ENCODE data around the gene CLDN34.

Gene CLDN34

DNA sequence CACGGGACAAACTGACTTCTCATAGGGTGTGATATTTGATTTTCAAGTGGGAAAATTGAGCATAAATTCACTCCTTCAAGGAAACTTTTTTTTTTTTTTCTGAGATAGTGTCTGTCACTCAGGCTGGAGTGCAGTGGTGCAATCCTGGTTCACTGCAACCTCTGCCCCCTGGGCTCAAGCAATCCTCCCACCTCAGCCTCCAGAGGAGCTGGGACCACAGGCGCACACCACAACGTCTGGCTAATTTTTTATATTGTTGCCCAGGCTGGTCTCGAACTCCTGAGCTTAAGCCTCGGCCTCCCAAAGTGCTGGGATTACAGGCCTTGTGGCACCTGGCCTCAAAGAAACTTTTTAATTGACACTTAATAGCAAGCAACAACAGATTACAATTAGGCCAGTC, 13.8 kb downstream of the CLDN34 start:
- DNase-seq = no peak

DNA sequence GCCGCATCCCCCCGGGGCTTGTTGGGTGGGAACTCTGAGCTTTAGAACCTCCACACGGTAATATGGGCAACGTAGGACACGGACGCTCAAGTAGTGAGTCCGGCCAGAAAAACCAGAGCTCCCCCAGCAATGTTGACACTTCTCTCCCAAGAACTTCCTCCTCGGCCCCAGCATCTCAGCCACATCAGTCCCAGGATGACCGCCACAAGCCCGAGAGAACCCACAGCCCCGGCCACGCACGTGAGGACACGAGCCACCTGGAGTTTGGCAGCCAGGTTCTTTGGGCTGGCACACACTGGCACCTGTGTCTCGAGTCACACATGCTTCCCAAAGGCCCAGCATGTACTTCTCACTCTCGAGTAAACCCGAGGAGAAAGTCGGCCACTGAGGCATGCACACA, 16.3 kb downstream of the CLDN34 start:
- no peak for DNase-seq

DNA sequence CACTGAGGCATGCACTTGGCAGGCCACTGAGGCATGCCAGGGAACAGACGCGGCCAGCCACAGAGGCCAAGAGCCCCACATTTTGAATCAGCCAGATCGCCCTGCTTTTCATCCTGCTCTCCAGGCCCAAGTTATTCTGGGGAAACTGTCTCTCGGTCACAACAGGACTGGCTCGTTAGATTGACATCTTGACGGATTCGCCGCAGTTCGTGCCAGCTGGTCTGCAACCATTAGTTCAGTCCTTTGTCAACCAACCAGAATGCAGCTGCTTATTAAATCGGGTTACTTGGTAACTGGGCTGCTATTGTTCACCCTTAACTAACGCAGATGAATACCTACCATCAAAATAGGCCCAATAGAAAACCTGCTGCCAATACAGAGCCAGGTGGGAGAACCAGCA, 16.7 kb downstream of the CLDN34 start:
- DNase-seq = no peak

- no peak for DNase-seq
Measured at GRCh38 chrX:9988762-9989161, 21.6 kb downstream of the CLDN34 start.

GRCh38 chrX:9992061-9992460, 24.9 kb downstream of the CLDN34 start:
- DNase-seq = no peak

DNA sequence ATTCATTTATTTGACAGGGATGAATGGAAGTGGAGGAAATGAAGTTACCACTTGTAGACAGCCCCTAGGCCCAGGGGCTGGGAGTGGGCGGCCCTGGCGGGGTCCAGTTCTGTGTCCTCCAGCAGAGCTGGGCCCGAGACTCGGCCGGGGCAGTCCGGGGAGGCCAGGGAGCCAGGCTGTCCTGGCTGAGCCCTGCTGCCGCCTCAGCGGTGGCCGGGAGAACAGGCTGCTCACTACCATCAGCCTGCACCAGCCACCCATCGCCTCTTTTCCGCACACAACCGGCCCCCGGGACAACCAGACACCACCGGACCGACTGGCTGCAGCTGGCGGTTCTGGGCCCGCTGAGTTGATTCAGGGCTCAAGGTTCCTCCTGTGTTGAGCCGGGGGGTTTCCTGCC, 25.6 kb downstream of the CLDN34 start:
- no peak for DNase-seq

GRCh38 chrX:9995855-9996339, 28.7 kb downstream of the CLDN34 start:
- peak; percentile 49 for DNase-seq

DNA sequence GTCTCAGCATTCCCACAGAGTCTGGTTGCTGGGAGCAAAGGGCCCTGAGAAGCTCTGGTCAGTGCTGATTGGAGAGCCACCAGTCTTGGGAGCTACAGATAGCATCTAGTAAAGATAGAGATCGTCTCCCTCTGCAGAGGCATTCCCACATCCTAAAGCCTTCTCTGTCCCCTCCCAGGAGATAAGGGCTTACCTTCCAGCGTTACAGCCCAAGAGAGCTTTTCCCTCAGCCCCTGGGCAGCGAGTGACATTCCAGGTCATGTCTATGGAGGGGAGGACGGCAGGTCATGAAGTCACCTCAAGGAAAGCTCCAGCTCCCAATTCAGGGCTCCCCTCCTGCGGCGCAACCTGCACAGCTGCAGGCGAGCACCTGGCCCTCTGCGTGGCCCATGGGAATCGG, 29.9 kb downstream of the CLDN34 start:
- no peak for DNase-seq

DNA sequence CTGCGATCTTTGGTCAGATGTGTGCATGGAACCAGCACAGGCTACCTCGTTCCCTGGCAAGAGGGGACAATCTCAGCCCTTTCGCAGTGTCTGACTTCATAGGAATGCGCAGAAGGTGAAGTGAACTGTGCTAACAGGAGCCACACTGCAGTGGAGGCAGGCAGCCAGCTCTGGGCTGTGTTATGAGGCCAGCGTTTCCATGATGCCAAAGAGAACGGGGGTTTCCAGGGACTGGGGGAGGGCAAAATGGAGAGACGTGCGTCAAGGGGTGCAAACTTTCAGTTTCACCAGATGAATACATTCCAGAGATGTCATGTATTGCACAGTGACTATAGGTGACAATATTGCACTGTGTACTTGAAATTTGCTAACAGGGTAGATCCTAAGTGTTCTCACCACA, 30.4 kb downstream of the CLDN34 start:
- DNase-seq = no peak

- no peak for DNase-seq
Measured at GRCh38 chrX:10001496-10001895, 34.3 kb downstream of the CLDN34 start.

GRCh38 chrX:10004832-10005475, 37.8 kb downstream of the CLDN34 start:
- no peak for DNase-seq

- no peak for DNase-seq
Measured at GRCh38 chrX:10006086-10006485, 38.9 kb downstream of the CLDN34 start.

GRCh38 chrX:10006770-10007169, 39.6 kb downstream of the CLDN34 start:
- DNase-seq = no peak

DNA sequence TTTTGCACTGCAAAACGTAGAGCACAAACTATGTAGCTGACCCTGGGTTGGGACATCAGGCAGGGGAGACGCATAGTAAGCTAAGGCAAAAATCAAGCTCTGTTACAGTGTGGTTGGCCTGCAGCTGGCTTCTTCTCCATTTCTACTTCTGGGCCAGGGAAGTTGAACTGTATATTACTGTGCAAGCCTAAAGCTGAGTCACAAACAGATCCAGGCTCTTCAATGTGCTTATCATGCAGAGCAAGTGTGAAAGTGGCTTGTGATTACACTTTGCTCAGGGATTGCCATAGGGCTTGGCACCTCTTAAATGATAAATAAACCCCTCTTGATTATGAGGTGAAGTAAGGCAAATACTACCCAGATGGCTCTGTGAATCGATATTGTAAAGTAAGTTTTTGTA, 40.5 kb downstream of the CLDN34 start:
- no peak for DNase-seq

DNA sequence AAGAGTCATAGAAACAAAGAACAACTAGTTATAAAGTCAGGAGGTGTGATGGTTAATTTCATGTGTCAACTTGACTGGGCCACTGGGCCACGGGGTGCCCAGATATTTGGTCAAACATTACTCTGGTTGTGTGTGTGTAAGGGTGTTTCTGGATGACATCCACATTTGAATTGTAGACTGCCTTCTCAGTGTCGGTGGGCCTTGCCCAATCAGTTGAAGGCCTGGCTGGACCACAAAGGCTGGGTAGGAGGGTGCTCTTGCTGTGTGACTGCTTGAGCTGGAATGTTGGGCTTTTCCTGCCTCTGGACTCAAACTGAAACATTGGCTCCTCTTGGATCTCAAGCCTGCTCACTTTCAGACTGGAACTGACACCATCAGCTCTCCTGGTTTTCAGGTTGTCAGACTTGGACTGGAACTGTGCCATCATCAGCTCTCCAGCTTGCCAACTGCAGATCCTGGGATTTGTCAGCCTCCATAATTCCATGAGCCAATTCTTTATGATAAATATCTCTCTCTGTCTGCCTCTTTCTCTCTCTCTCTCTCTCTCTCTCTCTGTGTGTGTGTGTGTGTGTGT, 41.4 kb downstream of the CLDN34 start:
- no peak for DNase-seq

DNA sequence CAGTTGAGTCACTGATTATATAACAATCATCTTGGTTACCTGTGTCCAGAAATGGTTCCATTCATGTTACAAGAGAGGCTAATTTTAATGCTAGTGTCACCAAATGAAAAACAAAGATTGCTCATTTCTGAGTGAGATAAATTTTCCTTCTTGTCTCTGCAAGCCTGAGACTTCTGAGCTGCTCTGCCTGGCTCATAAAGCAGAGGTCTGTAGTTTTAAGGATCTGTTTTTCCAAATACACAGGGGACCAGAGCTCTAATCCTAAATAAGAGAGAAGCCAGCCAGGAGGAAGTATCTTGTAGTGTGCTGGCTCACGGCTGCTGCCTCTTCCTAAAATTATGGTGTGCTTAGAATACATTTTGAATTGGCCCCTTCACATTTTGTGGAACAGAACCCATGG, 42.6 kb downstream of the CLDN34 start:
- no peak for DNase-seq

DNA sequence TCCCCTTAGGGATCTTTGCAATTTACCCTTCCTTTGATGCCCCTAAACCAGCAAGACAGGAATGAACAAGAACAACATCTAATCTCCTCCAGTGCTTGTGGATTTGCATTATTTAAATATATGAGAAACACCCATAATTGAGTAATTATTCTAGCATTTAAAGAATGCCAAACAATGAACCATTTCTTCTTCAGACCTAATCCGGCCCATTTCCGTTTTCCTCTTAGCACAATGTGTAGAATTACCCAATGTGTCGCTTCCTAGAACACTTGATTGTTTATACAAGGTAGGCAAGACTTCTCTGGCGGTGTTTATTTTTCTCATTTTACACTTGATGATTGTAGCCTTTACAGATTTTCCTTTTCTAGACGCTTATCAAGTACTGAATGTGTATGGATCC, 43.5 kb downstream of the CLDN34 start:
- DNase-seq = no peak

- DNase-seq = no peak
Measured at GRCh38 chrX:10011261-10011931, 44.2 kb downstream of the CLDN34 start.

GRCh38 chrX:10011991-10012390, 44.8 kb downstream of the CLDN34 start:
- DNase-seq = no peak

- DNase-seq = peak; percentile 58
Measured at GRCh38 chrX:10014462-10015354, 47.5 kb downstream of the CLDN34 start.

DNA sequence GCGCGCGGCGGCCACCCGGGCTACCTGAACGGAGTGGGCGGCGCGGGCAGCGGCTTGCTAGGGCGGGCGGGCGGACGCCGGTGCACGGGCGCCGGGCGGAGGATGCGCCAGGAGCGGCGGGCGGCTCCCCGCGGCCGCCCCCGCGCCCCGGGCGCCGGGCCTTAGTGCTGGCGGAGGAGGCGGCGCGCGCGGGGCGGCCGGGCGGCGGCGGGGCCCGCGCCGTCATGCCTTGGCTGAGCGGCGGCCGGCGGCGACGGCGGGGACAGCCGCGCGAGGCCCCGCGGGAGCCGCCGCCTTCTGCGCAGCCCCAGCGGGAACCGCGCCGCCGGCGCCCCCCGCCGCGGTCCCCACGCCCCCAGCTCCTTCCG, 48.2 kb downstream of the CLDN34 start:
- no peak for DNase-seq

DNA sequence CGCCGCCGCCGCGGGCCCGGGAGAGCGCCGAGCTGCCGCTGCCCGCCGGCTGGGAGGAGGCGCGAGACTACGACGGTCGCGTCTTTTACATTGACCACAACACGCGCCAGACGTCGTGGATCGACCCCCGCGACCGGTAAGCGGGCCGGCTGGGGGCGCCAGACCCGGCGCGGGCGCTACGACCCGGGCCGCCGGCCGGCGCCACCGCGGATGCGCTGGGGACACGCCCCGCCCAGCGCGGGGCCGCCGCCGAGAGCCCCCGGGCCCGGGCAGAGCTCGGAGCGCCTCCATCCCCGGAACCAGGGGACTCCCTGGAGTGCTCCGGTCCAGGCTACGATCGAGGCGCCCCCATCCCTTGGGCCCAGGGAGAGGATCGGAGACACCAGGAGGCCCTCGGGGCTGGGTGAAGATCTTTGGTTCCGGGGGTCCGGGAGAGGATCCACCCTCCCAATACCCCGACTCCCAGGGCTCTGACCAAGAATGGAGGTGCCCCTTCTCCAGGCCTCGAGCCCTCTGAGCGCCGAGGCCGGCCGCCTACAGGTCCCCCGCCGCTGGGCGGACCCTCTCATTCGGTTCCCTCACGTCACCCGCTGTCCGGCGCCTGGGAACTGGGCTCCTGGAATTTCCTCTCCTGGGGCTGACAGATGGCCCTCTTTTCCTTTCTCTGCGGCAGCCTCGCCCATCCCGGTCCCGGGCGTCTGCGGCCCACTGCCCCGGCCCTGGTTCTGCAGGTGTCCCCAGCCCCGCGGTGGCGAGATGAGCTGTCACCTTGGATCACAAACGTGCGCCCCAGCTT, 48.8 kb downstream of the CLDN34 start:
- DNase-seq = peak; percentile 19

Data from activated gamma-delta T cell (primary cell).